Lower leg skin (tissue), 3 donors: ENCODE measurements around the gene CFAP20DC.

ENCODE experiments used
- CTCF ChIP-seq, 3 donors: fragments of 450-650 bp; IDR thresholded peaks; one replicate each; pipeline ENCODE4 v1.5.1; 2016; ENCODE audit warnings: antibody characterized with exemption in 3 of 3, mild to moderate bottlenecking in 3 of 3, moderate library complexity in 2 of 3
- POLR2A ChIP-seq, 2 donors: fragments of 450-650 bp; IDR thresholded peaks; one replicate each; pipeline ENCODE4 v1.6.1; 2016 to 2017; ENCODE audit warnings: antibody characterized with exemption in 2 of 2, mild to moderate bottlenecking in 1 of 2, moderate library complexity in 1 of 2

- TF ChIP-seq CTCF (IDR thresholded peaks at IDR 0.05) (no peak), POLR2A (IDR thresholded peaks at IDR 0.05) (no peak)
Measured at GRCh38 chr3:58993547-58993946, 56.3 kb downstream of the CFAP20DC start.
